GM23248 (cell line): ENCODE data around the gene SNHG17.

Experiments used
- EZH2 ChIP-seq: fragments of 200-600 bp; sonication (generic); IDR thresholded peaks from 2 replicates; pipeline ENCODE4 v1.6.1; 2018; ENCODE audit warnings: antibody characterized with exemption, mild to moderate bottlenecking; ENCODE audit not compliant: insufficient read depth, poor library complexity, severe bottlenecking
- EZH2phosphoT487 ChIP-seq: fragments of 200-600 bp; sonication (generic); IDR thresholded peaks from 2 replicates; pipeline ENCODE4 v1.6.1; 2018; ENCODE audit warnings: antibody characterized with exemption, moderate library complexity, mild to moderate bottlenecking, low read depth; ENCODE audit not compliant: insufficient read depth

GRCh38 chr20:38447251-38447661 is 12.1 kb upstream of the SNHG17 start:
- TF ChIP-seq EZH2 (no peak), EZH2phosphoT487 (no peak)
